Heart left ventricle (tissue), 16 donors: ENCODE results near the gene CACNA1C. TPM values are rescaled to one million over a fixed set of nuclear protein-coding genes. Genes with fewer than 3 reads are reported as not detected.

Experiments
- ATAC-seq, 4 donors: fragments of 200-7000 bp; cut with Tn5 transposase; one replicate each; pipeline ENCODE4 v1.9.1; 2020 to 2022; ENCODE audit warnings: moderate library complexity in 4 of 4, mild to moderate bottlenecking in 3 of 4, moderate number of reproducible peaks in 1 of 4
- DNase-seq, 5 donors: peaks; one replicate each; pipeline ENCODE4 v3.0.0-alpha.2; 2020
- H3K27ac ChIP-seq, 12 donors: fragments of 200-600 bp; sonication (generic) in 4 of 12; one replicate each; pipeline versions ENCODE4 v1.5.0 to v1.8.0; 2016 to 2022; ENCODE audit warnings: mild to moderate bottlenecking in 2 of 12
- H3K27me3 ChIP-seq, 9 donors: fragments of 200-600 bp; sonication (generic) in 2 of 9; one replicate each; pipeline versions ENCODE4 v1.5.1 to v1.8.0; 2016 to 2022; ENCODE audit warnings: mild to moderate bottlenecking in 3 of 9
- H3K36me3 ChIP-seq, 9 donors: fragments of 200-600 bp; sonication (generic) in 2 of 9; one replicate each; pipeline versions ENCODE4 v1.5.0 to v1.8.0; 2018 to 2022; ENCODE audit warnings: mild to moderate bottlenecking in 2 of 9
- H3K4me1 ChIP-seq, 12 donors: fragments of 200-600 bp; sonication (generic) in 4 of 12; one replicate each; pipeline versions ENCODE4 v1.5.0 to v1.8.0; 2016 to 2022; ENCODE audit warnings: mild to moderate bottlenecking in 3 of 12
- H3K4me3 ChIP-seq, 12 donors: fragments of 200-600 bp; sonication (generic) in 4 of 12; one replicate each; pipeline versions ENCODE4 v1.5.0 to v1.8.0; 2017 to 2022; ENCODE audit warnings: mild to moderate bottlenecking in 9 of 12, moderate library complexity in 4 of 12
- H3K9me3 ChIP-seq, 12 donors: fragments of 200-600 bp; sonication (generic) in 4 of 12; one replicate each; pipeline versions ENCODE4 v1.5.0 to v1.8.0; 2016 to 2022; ENCODE audit warnings: mild to moderate bottlenecking in 1 of 12
- POLR2A ChIP-seq, 2 donors: fragments of 450-650 bp; IDR thresholded peaks; one replicate each; pipeline ENCODE4 v1.6.1; 2017; ENCODE audit warnings: antibody characterized with exemption in 2 of 2, mild to moderate bottlenecking in 2 of 2, moderate library complexity in 2 of 2
- WGBS, 4 donors: extraction: QIAGEN DNeasy Blood & Tissue Kit in 2 of 4; methylation state at CpG; one replicate each; pipeline versions ENCODE4 v1.1.5 to v1.1.7; 2013 to 2018; 5-methylcytosine and 5-hydroxymethylcytosine counted together
- intact Hi-C, 10 donors: fragments of 100-400 bp; cut with DNase I; formaldehyde crosslinking; loops; one replicate each; pipeline versions ENCODE4 v1.11.1 to v1.14.2; 2022
- polyA plus RNA-seq, 2 donors: library from polyadenylated mRNA; stranded (reverse); fragments of 200-250 nt; gene quantifications; one replicate each; pipeline ENCODE4 v1.2.3, GENCODE V29; 2013
- total RNA-seq, 9 donors: library from RNA; depleted of rRNA in 2 of 9; stranded (reverse); fragments of >200 nt in 2 of 9; fragmentation: NEBNext Ultra II Directional in 3 of 9; extraction: Animal tissue kit (Norgen Biotek cat#: 25700) in 3 of 9; gene quantifications; one replicate each; pipeline versions ENCODE4 v1.1.0 to v1.2.4, GENCODE V29; 2016 to 2023
- TF ChIP-seq, protein P1 (sequence below), 12 donors: fragments of 200-600 bp; sonication (generic) in 4 of 12; IDR thresholded peaks; one replicate each; pipeline versions ENCODE4 v1.5.0 to v1.8.0; 2018 to 2022; ENCODE audit warnings: antibody characterized with exemption in 12 of 12, mild to moderate bottlenecking in 5 of 12
- donor health status: ischemic (EF 13 %, LVEDD 7.1; RV severe dilation, severe dysfunction).
- donor health status: healthy with polysubstance abuse.
- donor health status: DM: no; HTN: yes; CAD: no.
- donor health status: DM: no; HTN: no; CAD: no.
- donor health status: ischemic (EF 25% LVEDD 6.9; RV normal size, moderate dysfunction).
- donor health status: ischemic (EF 25% LVEDD 5.7; RV mildly dilated, moderate dysfunction).
- donor health status: healthy.
- donor health status: DM: yes; HTN: yes; CAD: no.
- donor health status: ischemic (EF 35%, LVEDD 5.7; RV mildly dilated, moderate dysfunction).
- donor health status: nonischemic (EF 11% LVEDD 7.7; RV severe dilation, severe dysfunction).
- donor health status: DM: yes; HTN: yes; CAD: no.
- donor health status: PGD.
- donor health status: ischemic (EF 29% LVEDD 5.4; RV normal size, mild dysfunction).
- donor health status: nonischemic (EF 23%, LVEDD 6.1; RV moderate dilation, normal function).

The CACNA1C gene
- total and polyA plus RNA-seq, 11 donors = 41.9 to 196 (median 164) TPM

DNA sequence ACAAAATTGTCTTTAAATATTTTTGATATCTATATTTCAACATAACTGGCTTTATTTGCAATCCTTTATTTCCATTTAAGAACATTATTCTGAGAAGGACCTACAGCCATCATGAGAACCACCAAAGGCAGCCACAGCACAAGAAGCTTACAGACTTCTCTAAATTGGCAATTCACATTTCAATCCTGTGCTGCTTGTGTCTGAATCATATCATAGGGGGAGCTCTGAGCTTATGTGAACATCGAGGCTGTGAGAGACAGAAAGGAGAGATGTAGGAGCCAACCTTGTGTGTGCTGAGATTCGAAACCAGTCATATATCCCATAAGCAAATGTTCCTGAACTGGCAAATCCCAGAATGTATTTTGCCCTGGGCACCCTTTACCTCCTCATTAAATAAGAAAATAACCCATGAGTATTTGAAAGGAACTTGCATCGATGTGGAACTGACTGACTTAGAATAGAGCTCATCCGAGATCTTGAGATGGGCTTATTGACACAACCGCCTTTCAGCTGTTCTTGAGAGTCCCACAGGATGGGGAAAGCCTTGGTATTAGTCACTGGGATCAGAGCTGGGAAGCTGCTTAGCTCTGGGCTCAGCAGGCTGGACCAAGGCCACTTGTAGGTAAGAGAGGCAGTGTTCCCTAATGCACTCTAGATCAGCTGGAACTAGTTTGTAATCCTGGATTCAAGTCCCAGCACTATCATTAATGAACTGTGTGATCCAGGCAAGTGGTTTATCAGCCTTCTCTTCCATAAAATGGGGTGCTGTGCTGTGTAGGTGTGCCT lies 329.8 kb downstream of the CACNA1C start:
- Histone ChIP-seq H3K27ac (peak overlapping the region in 11 of 12 donors; percentile 29 to 78 (median 57)), H3K4me3 (no peak overlapping the region), H3K27me3 (no peaks in the 10 kb centered on the region), H3K36me3 (no peaks in the 10 kb centered on the region), H3K9me3 (no peaks in the 10 kb centered on the region), H3K4me1 (peaks cover 3 to 87% (median 57%) of the 10 kb centered on the region in 12 donors)
- TF ChIP-seq, protein P1, sequence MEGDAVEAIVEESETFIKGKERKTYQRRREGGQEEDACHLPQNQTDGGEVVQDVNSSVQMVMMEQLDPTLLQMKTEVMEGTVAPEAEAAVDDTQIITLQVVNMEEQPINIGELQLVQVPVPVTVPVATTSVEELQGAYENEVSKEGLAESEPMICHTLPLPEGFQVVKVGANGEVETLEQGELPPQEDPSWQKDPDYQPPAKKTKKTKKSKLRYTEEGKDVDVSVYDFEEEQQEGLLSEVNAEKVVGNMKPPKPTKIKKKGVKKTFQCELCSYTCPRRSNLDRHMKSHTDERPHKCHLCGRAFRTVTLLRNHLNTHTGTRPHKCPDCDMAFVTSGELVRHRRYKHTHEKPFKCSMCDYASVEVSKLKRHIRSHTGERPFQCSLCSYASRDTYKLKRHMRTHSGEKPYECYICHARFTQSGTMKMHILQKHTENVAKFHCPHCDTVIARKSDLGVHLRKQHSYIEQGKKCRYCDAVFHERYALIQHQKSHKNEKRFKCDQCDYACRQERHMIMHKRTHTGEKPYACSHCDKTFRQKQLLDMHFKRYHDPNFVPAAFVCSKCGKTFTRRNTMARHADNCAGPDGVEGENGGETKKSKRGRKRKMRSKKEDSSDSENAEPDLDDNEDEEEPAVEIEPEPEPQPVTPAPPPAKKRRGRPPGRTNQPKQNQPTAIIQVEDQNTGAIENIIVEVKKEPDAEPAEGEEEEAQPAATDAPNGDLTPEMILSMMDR (IDR thresholded peaks at IDR 0.05) = peak in 6 of 12 donors; percentile 7 to 34 (median 24)
- no peak for TF ChIP-seq POLR2A (IDR thresholded peaks at IDR 0.05)
- DNase-seq (no peak), ATAC-seq (peak in 3 of 4 donors; percentile 14 to 45 (median 15))
- WGBS, 4 donors = 69 to 76% (median 72%) methylated on average over 5 of the region's 5 CpGs
- intact Hi-C loops = loop anchor here in 6 of 10 donors (5.0 to 10.0 kb wide), 3 partner anchors 80 to 202 kb away; no protein-coding TSS in a partner anchor

DNA sequence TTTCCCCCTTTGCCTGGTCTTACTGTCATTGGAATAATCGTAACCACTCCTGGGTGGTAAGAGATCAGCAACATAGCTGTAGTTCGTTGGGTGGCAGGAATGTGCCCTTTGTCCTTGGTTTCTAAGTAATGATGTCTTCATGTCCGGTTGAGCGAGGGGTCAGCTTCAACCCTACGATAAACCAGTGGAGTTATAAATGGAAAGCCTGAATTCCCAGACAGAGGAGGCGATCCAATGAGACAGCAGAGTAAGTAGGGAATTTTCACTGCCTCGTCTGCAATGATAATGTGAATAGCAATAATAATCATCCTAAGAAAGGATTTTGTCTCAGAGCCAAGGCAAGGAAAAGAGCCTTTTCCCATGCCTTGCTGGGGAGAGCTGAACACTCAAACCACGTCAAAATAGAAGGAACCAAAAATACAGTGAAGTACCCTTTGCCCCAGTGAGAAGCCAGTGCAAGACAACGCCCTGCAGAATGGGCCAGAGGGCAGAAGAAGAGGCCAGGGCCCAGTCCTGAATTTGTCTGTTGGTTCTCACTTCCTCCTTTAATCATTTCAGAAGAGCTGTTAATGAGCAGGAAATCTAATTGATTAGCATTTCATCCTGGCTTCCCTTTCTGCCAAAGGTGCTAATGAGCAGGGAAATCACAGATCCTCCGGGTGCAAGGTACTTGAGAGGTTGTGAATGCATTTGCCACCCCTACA lies 330.7 kb downstream of the CACNA1C start:
- TF ChIP-seq POLR2A (IDR thresholded peaks at IDR 0.05) = no peak
- TF ChIP-seq, protein P1 (IDR thresholded peaks at IDR 0.05) = no peak
- H3K4me3 ChIP-seq = no peak overlapping the region
- peak overlapping the region in 11 of 12 donors; percentile 42 to 79 (median 66) for H3K27ac ChIP-seq
- ATAC-seq = peak in 3 of 4 donors; percentile 29 to 44 (median 40)
- WGBS, 4 donors = 43 to 47% (median 43%) methylated on average over 10 of the region's 10 CpGs
- no peak for DNase-seq
- peaks cover 3 to 82% (median 54%) of the 10 kb centered on the region in 12 donors for H3K4me1 ChIP-seq
- intact Hi-C loops = loop anchor here in 6 of 10 donors (5.0 to 10.0 kb wide), 3 partner anchors 81 to 201 kb away; no protein-coding TSS in a partner anchor
- H3K9me3 ChIP-seq = no peaks in the 10 kb centered on the region
- H3K27me3 ChIP-seq = no peaks in the 10 kb centered on the region
- H3K36me3 ChIP-seq = no peaks in the 10 kb centered on the region

DNA sequence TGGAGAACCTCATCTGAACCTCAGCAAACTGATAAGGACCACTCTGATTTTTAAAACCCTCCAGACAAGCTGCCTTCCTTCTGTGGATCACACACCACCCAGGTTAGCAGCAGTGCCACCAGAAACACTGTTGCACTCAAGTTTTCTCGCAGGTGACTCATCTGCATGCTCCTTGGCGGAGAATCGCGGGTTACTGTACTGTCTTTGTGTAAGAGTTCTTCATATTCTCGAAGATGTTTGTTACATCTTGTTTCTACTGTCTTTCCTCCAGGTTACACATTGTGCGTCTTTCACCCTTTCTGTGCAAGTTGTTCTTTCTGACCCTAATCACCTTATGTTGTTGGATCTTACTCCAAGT lies 331.2 kb downstream of the CACNA1C start:
- intact Hi-C loops = loop anchor here in 6 of 10 donors (5.0 to 10.0 kb wide), 3 partner anchors 82 to 201 kb away; no protein-coding TSS in a partner anchor
- no peaks in the 10 kb centered on the region for H3K36me3 ChIP-seq
- H3K9me3 ChIP-seq = no peaks in the 10 kb centered on the region
- H3K4me3 ChIP-seq = no peak overlapping the region
- peaks cover 3 to 82% (median 52%) of the 10 kb centered on the region in 12 donors for H3K4me1 ChIP-seq
- no peak for TF ChIP-seq POLR2A (IDR thresholded peaks at IDR 0.05)
- TF ChIP-seq, protein P1 (IDR thresholded peaks at IDR 0.05) = no peak
- WGBS, 4 donors = 88 to 97% (median 96%) methylated on average over 6 of the region's 6 CpGs
- H3K27ac ChIP-seq = peak overlapping the region in 11 of 12 donors; percentile 42 to 79 (median 66)
- ATAC-seq = no peak
- H3K27me3 ChIP-seq = no peaks in the 10 kb centered on the region
- DNase-seq = no peak
